Astrocyte (in vitro differentiated cells and primary cell): ENCODE data around the gene SERPINI1. TPM values are rescaled to one million over a fixed set of nuclear protein-coding genes. Genes with fewer than 3 reads are reported as not detected.

Source experiments
- DNase-seq: peaks from one replicate; pipeline ENCODE4 v3.0.0-alpha.2; 2010; ENCODE audit warnings: low read depth
- FAIRE-seq: peaks from 2 replicates; lab custom pipeline; 2011; peaks lifted over from hg19 to GRCh38; lab: Jason Lieb, UNC
- H2AFZ ChIP-seq: 2 replicates; pipeline ENCODE4 v1.6.0; 2012; ENCODE audit warnings: low read depth, low read length, inconsistent platforms
- H3K27ac ChIP-seq: 2 replicates; pipeline ENCODE4 v1.5.1; 2011; ENCODE audit warnings: low read depth, low read length, inconsistent platforms
- H3K27me3 ChIP-seq: 2 replicates; pipeline ENCODE4 v1.6.0; 2011; ENCODE audit warnings: low read length, inconsistent platforms; ENCODE audit not compliant: insufficient read depth
- H3K36me3 ChIP-seq: 2 replicates; pipeline ENCODE4 v1.5.1; 2011; ENCODE audit warnings: low read length, inconsistent platforms; ENCODE audit not compliant: insufficient read depth
- H3K4me1 ChIP-seq: 2 replicates; pipeline ENCODE4 v1.5.1; 2011; ENCODE audit warnings: low read length, inconsistent platforms; ENCODE audit not compliant: insufficient read depth
- H3K4me2 ChIP-seq: 2 replicates; pipeline ENCODE4 v1.6.0; 2012; ENCODE audit warnings: low read length, inconsistent platforms
- H3K4me3 ChIP-seq: 2 replicates; pipeline ENCODE4 v1.5.1; 2011; ENCODE audit warnings: low read depth, mild to moderate bottlenecking, low read length, inconsistent platforms; ENCODE audit not compliant: insufficient read depth
- H3K79me2 ChIP-seq: 2 replicates; pipeline ENCODE4 v1.6.0; 2012; ENCODE audit warnings: mild to moderate bottlenecking, low read length, inconsistent platforms; ENCODE audit not compliant: insufficient read depth
- H3K9ac ChIP-seq: 2 replicates; pipeline ENCODE4 v1.6.0; 2012; ENCODE audit warnings: mild to moderate bottlenecking, low read length, inconsistent platforms
- H3K9me3 ChIP-seq: 2 replicates; pipeline ENCODE4 v1.5.1; 2012; ENCODE audit warnings: low read depth, mild to moderate bottlenecking, low read length, inconsistent platforms; ENCODE audit not compliant: insufficient read depth
- H4K20me1 ChIP-seq: 2 replicates; pipeline ENCODE4 v1.6.0; 2012; ENCODE audit warnings: low read length, inconsistent platforms; ENCODE audit not compliant: insufficient read depth
- H3K27ac Mint-ChIP-seq: one replicate; pipeline ENCODE4 v1.8.0; 2021; ENCODE audit warnings: mild to moderate bottlenecking, mixed read lengths; ENCODE audit not compliant: unreplicated experiment
- H3K27me3 Mint-ChIP-seq: one replicate; pipeline ENCODE4 v1.8.0; 2021; ENCODE audit warnings: low read depth, mixed read lengths; ENCODE audit not compliant: unreplicated experiment
- H3K36me3 Mint-ChIP-seq: one replicate; pipeline ENCODE4 v1.8.0; 2021; ENCODE audit warnings: low read depth, mixed read lengths; ENCODE audit not compliant: unreplicated experiment
- H3K4me1 Mint-ChIP-seq: one replicate; pipeline ENCODE4 v1.8.0; 2021; ENCODE audit warnings: low read depth, mixed read lengths; ENCODE audit not compliant: unreplicated experiment
- H3K4me3 Mint-ChIP-seq: one replicate; pipeline ENCODE4 v1.8.0; 2021; ENCODE audit warnings: mild to moderate bottlenecking, moderate library complexity, mixed read lengths; ENCODE audit not compliant: unreplicated experiment
- H3K9me3 Mint-ChIP-seq: one replicate; pipeline ENCODE4 v1.8.0; 2021; ENCODE audit warnings: mild to moderate bottlenecking, mixed read lengths; ENCODE audit not compliant: unreplicated experiment
- CTCF ChIP-seq: IDR thresholded peaks from 2 replicates; pipeline ENCODE4 v1.5.1; 2011; ENCODE audit warnings: low read depth, mild to moderate bottlenecking, inconsistent platforms, low read length, moderate library complexity; ENCODE audit not compliant: insufficient read depth
- EZH2 ChIP-seq: IDR thresholded peaks from 2 replicates; pipeline ENCODE4 v1.6.1; 2012; ENCODE audit warnings: mild to moderate bottlenecking, low read length, inconsistent platforms; ENCODE audit not compliant: insufficient read depth
- total RNA-seq: library from RNA; stranded (reverse); gene quantifications from 2 replicates; pipeline ENCODE4 v1.2.1, GENCODE V29; 2021

Gene SERPINI1
- total RNA-seq, 1 donor from 2014 or later, result 34.4 TPM

- H3K4me1 Mint-ChIP-seq, result peaks cover 3% of the 10 kb centered on the region
- Histone ChIP-seq H3K4me3 (no peak overlapping the region), H3K36me3 (no peaks in the 10 kb centered on the region), H3K9ac (no peak overlapping the region), H3K27me3 (no peaks in the 10 kb centered on the region), H3K4me2 (no peak overlapping the region), H3K79me2 (peaks cover 17% of the 10 kb centered on the region), H4K20me1 (peaks cover 4% of the 10 kb centered on the region), H3K27ac (no peak overlapping the region), H2AFZ (no peak overlapping the region), H3K4me1 (peaks cover 5% of the 10 kb centered on the region), H3K9me3 (no peaks in the 10 kb centered on the region)
- TF ChIP-seq CTCF, result no peak
- no peak for TF ChIP-seq EZH2
- no peak for FAIRE-seq
- no peaks in the 10 kb centered on the region for H3K27me3 Mint-ChIP-seq
- no peak overlapping the region for H3K27ac Mint-ChIP-seq
- no peaks in the 10 kb centered on the region for H3K9me3 Mint-ChIP-seq
- no peak for DNase-seq
- H3K4me3 Mint-ChIP-seq, result no peak overlapping the region
- no peaks in the 10 kb centered on the region for H3K36me3 Mint-ChIP-seq
These were observed 2.5 kb downstream of the SERPINI1 start for GRCh38 chr3:167738037-167738436.

- no peak overlapping the region for H3K4me2 ChIP-seq
- H3K36me3 ChIP-seq, result no peaks in the 10 kb centered on the region
- no peak overlapping the region for H3K9ac ChIP-seq
- FAIRE-seq (no peak), DNase-seq (no peak)
- H3K9me3 ChIP-seq, result no peaks in the 10 kb centered on the region
- no peak overlapping the region for H3K27ac ChIP-seq
- Mint-ChIP-seq H3K4me3 (no peak overlapping the region), H3K36me3 (no peaks in the 10 kb centered on the region), H3K27me3 (no peaks in the 10 kb centered on the region), H3K9me3 (no peaks in the 10 kb centered on the region), H3K27ac (no peak overlapping the region), H3K4me1 (peaks cover 3% of the 10 kb centered on the region)
- H3K4me1 ChIP-seq, result peaks cover 5% of the 10 kb centered on the region
- H3K27me3 ChIP-seq, result no peaks in the 10 kb centered on the region
- no peak for TF ChIP-seq CTCF
- no peak for TF ChIP-seq EZH2
- H2AFZ ChIP-seq, result no peak overlapping the region
- no peak overlapping the region for H3K4me3 ChIP-seq
- peaks cover 4% of the 10 kb centered on the region for H3K79me2 ChIP-seq
- no peaks in the 10 kb centered on the region for H4K20me1 ChIP-seq
These were observed 3.8 kb downstream of the SERPINI1 start for GRCh38 chr3:167739190-167739810.

- Histone ChIP-seq H3K4me1 (peaks cover 1% of the 10 kb centered on the region), H3K9me3 (no peaks in the 10 kb centered on the region), H3K27me3 (no peaks in the 10 kb centered on the region), H3K4me2 (no peak overlapping the region), H3K79me2 (no peaks in the 10 kb centered on the region), H2AFZ (no peak overlapping the region), H3K27ac (no peak overlapping the region), H3K4me3 (no peak overlapping the region), H3K9ac (no peak overlapping the region), H3K36me3 (no peaks in the 10 kb centered on the region), H4K20me1 (no peaks in the 10 kb centered on the region)
- no peaks in the 10 kb centered on the region for H3K9me3 Mint-ChIP-seq
- TF ChIP-seq EZH2 (no peak), CTCF (peak; percentile 37)
- DNase-seq (no peak), FAIRE-seq (no peak)
- H3K27me3 Mint-ChIP-seq, result no peaks in the 10 kb centered on the region
- no peaks in the 10 kb centered on the region for H3K36me3 Mint-ChIP-seq
- H3K4me3 Mint-ChIP-seq, result no peak overlapping the region
- H3K4me1 Mint-ChIP-seq, result peaks cover 3% of the 10 kb centered on the region
- H3K27ac Mint-ChIP-seq, result no peak overlapping the region
These were observed 5.6 kb downstream of the SERPINI1 start for GRCh38 chr3:167740961-167741587.
